DMS53 treated with DMSO at 0.1 percent for 48 hours (cell line): ENCODE data around the gene CDT1.
A peak's percentile ranks its signal among the peaks of the same experiment; 100 is the strongest.
"Not testable (repeated sequence)": the region's sequence is repeated elsewhere in the genome, so short reads cannot be mapped to it uniquely, and the experiment has no call there.

Experiments used
- DNase-seq: peaks from one replicate; lab custom pipeline; 2025; ENCODE audit not compliant: unreplicated experiment; lab: John Stamatoyannopoulos, UW

Gene CDT1

DNA sequence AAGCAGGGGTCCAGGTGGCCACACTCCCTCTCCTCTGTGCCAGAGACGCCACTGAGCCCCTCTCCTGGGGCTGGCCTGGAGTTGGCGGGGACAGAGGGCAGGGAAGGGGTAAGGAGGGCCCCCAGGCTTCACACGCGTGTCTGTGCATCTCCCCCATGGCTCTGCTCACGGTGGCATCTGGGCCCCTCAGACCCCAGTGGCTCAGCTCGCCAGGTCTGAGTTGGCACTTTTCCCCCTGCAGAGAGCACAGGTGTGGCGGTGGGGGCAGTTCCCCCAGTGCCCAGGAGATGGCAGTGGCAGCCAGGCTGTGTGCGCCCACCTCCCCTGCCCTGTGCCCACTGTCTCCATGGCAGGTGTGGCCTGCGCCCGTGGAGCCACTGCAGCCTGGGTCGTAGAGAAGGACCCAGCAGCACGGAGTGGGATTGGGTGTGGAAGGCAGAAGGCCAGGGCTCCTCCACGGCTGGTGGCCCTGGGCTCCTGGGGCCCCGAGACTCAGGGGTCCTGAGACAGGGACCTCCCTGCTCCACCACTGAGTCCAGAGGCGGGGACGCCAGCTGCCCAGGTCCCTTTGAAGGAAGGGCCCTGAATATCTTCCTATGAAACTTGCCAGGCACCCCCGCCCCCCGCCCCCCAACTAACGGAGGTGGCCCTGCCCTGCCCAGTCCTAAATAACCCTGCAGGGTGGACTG, 12.5 kb downstream of the CDT1 start:
- peak; percentile 14 for DNase-seq

DNA sequence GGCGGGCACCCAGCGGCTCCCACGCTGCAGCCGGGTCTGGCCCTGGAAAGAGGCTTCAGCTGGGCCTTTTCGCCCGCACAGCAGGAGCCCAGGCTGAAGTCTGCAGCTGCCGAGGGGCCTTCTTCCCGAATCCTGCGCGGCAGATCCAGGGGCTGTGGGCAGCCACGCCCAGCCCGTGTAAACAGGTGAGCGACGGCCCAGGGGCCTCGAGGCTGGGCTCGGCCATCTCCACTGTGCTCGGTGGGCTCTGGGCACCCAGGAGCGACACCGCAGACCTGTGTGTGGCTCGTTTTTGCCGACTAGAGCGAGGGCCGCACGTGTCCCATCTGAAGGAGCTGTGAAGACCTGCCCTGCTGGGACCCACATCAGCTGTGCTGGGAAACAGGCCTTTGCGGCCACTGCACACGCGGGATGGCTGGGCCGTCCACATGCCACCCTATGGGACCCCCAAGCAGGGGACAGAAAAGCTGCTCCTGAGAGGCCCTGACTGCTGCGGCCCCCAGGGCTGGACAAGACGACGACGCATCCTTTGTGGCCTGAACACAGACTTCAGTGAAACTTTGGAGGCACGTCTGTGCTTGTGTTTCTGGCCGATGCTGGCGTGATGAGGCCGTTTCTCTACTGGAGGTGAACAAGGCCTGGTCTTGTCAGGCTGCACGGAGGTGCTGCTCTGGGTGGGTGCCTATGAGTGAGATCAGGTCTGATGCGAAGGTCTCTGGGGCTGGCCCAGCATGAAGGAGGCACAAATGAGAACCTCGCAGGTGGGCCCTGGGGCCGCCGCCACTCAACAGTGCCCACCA, 13.3 kb downstream of the CDT1 start:
- no peak for DNase-seq

DNA sequence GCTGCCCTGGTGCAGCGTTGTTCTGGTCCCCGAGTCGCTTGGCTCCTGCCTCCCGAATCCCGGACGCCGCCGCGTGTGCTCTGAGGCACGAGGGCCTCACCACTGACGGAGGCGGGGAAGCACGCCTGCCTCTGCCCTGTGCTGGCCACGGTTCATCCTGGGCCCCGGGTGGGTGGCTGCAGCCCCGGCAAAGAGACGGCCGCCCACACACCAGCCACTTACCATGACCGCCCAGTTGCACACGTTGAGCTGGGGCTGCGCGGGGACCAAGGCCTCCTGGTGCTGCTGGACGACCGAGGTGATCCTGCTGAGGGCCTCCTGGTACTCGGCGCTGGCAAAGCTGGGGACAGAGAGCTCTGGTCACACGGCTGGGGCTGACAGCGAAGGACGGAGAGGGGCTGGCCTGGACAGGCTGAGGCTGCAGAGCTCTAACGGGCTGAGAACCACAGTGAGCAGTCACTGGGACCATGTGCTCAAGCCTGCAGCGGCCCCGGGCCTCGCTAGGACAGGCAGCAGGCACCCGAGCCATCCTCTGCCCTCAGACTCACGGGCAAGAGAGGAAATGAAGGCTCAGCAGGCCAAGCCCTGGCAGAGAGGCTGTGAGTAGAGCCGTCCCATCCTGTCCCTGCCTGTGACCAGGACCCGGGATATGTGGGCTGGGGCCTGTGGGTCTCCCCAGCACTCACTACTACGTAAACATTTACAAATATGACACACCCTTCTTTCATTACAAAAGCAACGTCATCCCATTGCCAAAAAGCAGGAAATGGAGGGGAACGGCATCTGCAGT, 14.4 kb downstream of the CDT1 start:
- DNase-seq: no peak

DNA sequence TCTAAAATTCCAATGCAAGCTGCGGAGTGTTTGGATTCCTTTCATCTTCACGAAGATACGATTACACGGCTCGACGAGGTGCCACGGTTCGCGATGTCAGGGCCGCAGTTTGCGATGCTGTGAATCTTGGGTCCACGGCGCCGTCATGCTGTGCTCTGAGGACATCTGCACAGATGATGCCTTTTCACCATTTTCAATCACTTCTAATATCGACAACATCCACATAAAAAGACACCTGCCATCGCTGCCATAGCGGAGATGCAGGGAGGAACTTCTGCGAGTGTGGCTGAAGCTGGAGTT, 14.9 kb downstream of the CDT1 start:
- no peak for DNase-seq

DNA sequence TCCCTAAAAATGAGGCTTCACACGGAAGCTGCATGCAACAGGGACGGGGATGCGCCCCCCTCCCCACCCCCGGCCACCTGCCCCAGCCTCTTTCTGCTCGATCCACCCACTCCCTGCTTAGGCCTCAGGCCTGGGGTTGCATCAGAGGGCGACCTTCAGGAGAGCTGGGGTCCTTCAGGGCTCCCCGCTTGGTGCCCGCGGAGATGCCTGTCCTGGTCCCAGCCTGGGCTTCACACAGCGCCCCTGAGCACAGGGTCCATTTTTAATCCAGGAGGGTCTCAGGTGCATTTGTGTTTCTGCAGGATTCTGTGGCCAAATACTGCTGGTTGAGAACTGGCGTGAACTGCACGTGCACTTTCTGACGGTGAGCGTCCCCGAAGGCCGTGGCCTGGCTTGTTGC, 15.5 kb downstream of the CDT1 start:
- no peak for DNase-seq

DNA sequence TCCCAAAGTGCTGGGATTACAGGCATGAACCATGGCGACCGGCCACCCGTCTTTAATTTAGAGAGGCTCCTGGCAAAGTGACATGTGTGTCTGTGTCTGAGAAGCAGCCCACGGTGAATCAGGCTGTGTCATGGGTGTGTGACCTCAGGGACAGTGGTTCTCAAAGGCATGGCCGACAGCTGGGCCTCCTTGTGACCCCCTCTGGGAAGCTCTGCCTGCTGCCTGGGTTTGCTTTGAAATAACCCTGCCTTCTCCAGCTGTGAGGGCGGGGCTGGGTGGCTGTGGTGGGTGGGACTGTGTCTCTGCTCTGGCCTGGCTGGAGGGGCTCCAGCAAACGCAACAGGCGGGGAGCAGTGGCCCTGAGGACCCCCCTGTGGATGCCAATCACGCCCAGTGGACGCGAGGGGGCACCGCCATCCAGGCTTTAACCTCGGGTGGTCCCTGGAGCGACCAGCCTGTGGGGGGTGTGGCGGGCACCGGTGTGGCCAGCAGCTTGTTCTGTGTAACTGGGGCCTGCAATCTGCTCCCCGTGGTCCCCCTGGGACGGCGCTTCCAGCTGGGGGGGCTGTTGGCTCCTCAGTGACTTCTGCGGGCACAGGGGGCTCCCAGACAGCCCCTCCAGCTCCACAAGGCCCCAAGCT, 16.9 kb downstream of the CDT1 start:
- DNase-seq: no peak

DNA sequence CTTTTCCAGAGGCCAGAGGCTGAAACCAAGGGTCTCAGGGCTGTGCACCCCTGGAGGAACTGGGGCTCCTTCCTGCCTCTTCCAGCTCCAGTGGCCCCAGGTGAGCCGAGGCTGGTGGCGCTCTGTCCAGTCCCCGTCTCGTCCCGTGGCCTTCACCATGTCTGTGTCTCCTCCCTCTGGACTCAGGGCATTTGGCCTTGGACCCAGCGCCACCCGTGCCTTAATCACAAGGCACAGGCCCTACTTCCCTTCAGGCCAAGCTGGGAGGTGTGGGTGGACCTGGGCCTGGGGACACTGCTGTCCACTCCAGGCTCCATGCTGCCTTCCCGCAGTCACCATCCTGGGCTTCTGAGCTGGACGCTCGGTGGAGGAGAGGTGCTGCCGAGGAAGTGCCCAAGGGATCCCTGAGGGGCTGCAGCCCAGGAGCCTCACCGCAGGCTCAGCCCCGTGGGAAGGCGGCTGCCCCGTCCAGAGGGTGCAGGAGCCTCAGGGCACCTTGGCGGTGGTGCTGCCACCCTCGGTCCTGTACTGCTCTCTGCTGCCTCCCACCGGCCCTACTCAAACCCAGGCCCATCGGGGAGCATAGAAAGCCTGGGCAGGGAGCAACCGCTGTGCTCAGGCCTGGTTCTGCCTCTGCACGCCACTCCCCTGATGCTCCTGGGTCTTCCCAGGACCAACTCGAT, 17.7 kb downstream of the CDT1 start:
- DNase-seq: no peak

DNA sequence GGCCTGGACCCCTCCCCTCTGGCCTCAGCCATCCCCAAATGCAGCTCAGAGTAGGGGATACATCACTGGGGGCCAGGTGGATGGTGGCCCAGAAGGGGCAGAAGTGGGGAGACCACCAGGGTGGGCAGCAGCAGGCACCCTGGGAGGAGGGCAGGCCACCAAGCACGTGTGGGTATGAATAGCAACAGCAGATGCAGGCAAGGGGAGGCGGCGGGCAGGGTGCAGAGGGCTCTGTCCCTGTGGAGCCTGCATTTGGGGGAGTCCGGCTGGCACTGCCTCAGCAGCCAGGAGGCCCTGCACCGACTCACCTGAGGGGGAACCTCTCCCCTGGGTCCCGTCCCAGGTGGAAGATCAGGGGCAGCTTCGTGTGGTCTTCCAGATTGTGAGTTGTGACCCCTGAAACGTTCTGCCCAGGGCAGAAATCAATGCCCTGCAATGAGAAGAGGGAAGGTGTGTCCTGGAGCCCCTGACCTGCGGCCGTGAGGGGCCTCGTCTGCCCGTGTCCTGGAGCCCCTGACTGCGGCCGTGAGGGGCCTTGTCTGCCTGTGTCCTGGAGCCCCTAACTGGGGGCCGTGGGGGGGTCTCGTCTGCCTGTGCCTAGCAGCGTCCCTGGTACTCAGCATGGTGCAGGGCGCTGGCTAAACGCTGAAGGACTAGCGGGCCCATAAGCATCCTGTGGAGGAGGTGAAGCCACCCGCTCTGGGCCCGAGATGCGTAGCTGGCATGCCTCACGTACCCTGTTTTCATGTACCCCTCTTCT, 18.9 kb downstream of the CDT1 start:
- DNase-seq: no peak

DNA sequence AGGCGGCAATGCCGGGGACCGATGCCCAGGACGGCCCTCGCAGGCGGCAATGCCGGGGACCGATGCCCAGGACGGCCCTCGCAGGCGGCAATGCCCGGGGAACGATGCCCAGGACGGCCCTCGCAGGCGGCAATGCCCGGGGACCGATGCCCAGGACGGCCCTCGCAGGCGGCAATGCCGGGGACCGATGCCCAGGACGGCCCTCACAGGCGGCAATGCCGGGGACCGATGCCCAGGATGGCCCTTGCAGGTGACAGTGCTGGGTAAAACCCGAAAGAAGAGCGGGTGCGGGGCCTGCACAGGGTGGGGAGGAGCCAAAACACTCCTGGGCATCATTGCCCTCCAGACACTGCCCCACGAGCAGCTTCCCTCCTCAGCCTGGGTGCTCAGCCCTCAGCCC, 20.1 kb downstream of the CDT1 start:
- DNase-seq: not testable (repeated sequence)

DNA sequence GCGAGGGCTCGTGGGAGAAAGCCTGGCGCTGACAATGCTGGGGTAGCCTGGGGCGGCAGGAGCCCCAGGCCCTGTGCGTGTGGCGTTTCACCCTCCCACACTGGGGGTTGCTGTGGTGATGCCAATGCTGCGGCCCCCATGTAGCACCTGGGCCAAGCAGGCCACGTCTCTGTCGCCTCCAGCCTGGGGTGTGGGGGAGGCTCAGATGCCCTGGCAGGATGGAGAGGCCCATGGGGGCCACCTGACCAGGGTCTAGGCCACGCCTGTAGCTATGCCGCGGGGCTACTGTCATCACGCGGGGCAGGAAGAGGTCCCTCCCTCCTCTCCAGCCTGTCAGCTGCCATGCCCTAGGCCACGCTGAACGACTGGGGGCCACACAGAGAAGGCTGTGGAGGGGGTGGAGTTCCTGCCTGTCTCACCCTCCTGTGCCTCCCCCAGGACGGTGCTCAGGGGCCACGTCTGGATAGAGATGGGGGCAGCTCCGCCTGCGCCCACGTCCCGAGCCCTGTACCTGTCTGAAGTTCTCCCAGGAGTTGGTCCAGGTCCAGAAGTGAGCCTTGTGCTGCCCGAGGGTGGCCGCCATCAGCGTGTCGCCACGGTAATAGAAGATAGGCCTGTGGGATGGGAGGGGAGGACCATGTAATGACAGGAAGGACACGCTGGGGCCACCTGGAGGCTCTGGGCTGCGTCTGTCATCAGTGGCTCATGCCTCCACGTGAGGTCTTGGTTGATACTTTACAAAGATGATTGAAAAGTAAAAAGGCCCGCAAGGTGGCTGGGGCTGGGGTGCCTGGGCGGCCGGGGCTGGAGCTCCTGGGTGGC, 20.9 kb downstream of the CDT1 start:
- DNase-seq: no peak

DNA sequence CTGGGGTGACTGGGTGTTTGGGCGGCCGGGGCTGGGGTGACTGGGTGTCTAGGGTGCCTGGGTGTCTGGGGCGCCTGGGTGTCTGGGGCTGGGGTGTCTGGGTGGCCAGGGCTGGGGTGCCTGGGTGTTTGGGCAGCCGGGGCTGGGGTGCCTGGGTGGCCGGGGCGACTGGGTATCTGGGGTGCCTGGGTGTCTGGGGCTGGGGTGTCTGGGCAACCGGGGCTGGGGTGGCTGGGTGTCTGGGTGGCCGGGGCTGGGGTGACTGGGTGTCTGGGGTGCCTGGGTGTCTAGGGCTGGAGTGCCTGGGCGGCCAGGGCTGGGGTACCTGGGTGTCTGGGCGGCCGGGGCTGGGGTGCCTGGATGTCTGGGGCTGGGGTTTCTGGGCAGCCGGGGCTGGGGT, 21.6 kb downstream of the CDT1 start:
- no peak for DNase-seq

DNA sequence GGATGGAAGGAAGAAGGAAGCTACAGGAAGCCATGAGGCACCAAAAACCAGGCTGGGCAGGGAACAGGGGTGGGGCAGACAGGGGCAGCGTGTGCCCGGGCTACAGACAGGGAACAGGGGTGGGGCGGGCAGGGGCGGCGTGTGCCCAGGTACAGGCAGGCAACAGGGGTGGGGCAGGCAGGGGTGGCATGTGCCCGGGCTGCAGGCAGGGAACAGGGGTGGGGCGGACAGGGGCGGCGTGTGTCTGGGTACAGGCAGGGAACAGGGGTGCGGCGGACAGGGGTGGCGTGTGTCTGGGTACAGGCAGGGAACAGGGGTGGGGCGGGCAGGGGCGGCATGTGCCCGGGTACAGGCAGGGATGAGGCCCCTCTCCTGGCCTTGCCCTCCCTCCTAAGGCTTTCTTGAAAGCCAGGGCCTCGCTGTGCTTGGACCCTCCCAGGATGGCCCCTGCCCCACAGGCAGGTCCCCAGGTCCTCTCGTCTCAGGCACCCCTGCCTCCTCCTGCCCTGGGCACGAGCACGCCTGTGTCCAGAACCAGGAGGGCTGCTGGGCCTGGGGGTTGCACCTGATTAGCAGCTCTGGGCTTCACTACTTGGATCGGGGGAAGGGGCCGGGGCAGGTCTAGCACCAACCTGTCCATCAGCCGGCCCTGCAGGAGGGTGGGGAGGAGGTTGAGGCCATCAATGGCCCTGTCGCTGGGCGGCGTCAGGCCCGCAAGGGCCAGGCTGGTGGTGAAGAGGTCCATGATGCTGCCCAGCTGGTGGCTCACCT, 22.7 kb downstream of the CDT1 start:
- DNase-seq: no peak

DNA sequence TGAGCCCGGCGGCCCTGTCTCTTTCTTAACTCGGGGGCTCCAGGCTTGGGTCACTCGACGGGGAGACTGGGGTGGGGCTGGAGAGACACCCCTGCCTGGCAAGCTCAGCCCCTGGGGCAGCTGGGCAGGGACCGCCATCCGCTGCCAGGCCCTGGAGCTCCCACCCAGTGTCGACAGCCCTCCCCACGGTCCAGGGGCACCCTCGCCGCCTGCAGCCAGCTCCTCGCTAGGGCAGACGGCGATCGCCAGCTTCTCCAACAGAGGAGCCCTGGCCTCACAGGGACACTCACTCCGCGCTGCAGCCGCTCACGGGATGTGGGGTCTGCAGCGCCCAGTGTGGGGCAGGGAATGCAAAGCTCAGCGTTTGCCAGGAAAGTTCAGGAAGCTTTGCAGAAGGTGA, 24.1 kb downstream of the CDT1 start:
- DNase-seq: no peak

DNA sequence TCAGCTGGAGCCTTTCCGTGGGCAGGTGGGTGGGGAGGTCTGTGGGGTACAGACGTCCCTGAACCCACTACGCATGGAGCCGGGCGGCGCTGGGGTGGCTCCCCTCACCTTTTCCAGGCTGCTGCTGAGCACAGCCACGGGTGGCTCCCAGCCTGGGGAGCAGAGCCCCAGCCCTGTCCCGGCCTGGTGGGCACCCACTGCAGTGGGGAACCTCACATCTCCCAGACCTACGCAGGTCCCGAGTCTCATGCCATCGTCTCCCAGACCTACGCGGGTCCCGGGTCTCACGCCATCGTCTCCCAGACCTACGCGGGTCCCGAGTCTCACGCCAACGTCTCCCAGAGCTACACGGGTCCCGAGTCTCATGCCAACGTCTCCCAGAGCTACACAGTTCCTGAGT, 25.1 kb downstream of the CDT1 start:
- no peak for DNase-seq

DNA sequence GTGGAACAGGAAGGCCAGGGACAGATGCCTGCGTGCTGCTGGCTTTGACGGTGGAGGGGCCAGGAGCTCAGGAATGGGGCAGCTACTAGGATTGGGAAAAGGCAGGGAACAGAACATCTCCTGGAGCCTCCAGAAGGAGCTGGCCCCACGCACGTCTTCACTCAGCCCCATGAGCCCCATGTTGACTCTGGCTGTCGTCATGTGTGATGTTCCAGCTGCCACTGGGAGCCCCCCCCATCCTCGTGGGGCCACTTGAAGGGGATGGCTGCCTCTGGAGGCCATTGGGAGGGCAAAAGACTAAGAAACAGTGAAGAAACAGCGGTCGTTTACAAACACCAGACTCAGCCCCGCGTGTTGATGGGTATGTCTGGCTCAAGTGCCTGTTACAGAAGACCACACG, 26.7 kb downstream of the CDT1 start:
- DNase-seq: no peak

DNA sequence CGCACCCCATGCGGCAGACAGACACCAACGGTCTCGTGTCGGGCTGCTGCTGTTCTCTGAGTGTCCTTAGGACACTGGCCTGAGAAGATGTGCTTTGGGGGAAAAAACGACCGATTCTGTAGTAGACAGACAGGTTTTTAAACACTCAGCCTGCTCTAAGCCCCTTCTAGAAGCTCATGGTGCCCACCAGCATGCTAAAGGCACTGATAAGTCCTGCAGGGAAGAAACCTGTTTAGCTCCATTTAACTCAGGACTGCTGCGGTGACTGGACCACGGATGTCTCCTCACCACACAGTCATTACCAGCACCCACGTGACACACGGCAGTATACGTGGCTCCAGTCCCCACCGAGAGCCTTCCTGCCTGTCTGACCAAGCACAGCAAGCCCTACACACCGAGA, 27.2 kb downstream of the CDT1 start:
- DNase-seq: no peak

DNA sequence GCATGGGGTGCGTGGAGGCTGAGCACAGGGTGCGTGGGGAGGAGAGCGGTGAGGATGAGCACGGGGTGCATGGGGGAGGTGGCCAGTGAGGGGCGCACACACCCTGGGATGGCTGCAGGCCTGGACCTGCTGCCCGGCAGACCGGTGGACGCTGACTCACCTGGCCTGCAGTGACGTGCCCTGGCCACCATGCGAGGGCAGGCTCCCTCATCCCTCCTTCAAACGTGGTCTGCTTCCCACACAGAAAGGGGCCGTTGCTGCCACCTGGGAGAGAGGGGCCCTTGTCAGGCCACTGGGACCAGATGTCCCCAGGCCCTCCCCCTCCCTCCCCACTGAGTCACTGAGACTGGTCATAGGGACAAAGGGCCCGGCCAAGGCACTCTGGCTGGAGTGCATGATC, 28.2 kb downstream of the CDT1 start:
- DNase-seq: no peak

DNA sequence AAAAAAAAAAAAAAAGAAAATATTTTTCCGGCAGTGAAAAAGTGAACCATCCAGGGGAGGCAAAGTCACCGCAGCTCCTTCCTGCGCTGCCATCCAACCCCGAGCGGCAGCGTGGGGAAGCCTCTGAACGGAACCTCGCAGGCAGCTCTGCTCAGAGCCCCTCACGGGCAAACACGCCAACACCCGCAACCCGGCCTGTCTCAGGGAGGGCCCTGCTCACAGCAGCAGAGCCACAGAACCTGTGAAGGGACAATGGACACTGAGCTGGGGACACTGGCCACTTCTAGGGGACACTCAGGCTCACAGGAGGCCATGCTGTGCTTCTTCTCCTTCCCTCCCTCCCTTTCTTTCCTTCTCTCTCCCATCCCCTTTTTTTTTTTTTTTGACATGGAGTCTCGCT, 29.5 kb downstream of the CDT1 start:
- no peak for DNase-seq

DNA sequence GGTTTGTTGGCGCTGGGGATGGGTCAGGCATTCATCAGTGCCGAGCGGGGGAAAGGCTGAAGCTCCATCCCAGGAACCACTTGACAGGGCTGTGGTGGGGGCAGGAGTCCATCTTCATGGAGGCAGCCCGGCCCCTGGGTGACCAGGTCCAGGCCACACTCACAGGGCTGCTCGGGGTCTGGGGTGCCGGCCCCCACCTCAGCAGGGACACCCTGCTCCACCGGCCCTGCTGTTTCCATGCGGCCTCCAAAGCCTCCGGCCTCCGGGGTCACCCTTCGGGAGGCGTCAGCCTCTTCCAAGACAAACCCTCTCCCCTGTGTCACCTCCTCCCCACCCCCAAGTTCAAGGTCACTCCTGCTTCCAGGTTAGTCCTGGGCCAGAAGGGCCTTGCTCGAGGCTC, 31.1 kb downstream of the CDT1 start:
- no peak for DNase-seq
